Testis (tissue), 2 donors: ENCODE data around the gene PBX1.

ENCODE experiments used
- CTCF ChIP-seq, 3 experiments: fragments of 450-650 bp in 2 of 3; fragments of 200-600 bp in 1 of 3; sonication (generic) in 1 of 3; IDR thresholded peaks; one replicate each; pipeline ENCODE4 v1.5.1; 2016 to 2019; ENCODE audit warnings: antibody characterized with exemption in 3 of 3, mild to moderate bottlenecking in 2 of 3, moderate library complexity in 1 of 3
- POLR2A ChIP-seq: fragments of 450-650 bp; IDR thresholded peaks from one replicate; pipeline ENCODE4 v1.6.1; 2017; ENCODE audit warnings: antibody characterized with exemption, mild to moderate bottlenecking, moderate library complexity

DNA sequence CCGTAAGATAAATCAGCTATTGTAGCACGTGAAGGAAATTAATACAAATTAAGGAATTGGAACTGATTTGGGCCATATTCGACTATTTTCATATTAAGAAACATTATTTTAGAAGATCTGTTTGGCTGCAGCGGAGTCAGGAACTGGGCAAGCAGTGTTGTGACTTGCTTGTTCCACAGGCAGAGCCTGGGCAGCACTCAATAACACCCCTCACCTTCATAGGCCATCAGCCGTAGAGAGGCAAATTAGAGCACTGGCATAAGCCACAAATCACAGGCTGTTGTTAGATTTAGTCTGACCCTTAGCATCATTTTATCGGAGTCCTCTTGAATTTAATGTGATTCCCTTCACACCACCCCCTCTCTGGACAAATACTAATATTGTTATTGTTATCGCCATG, 72.8 kb downstream of the PBX1 start:
- TF ChIP-seq CTCF (IDR thresholded peaks at IDR 0.05) (no peak), POLR2A (no peak)
